ENCODE measurements around the gene MRGPRX4.

DNA sequence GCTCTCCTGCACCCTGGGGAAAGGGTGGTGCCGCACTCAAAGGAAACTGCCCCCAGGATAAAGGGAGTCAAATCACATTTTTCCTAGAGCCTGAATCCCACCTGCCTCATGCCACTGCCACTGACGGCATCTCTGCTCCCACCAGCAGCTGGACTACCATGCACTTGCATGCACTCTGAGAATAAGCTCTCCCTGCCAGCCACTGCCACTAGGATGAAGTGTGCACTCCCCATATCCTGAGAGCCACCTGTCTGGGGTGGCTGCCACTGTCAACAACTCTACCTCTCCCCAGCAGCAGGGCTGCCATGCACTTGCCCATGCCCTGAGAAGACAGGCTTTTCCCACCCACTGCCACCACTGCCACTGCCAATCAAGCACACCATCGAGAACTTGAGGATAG lies 31.6 kb downstream of the MRGPRX4 start:
- TF ChIP-seq CTCF (IDR thresholded peaks at IDR 0.05) (no peak), POLR2AphosphoS5 (IDR thresholded peaks at IDR 0.05) (no peak)

Data from breast epithelium (tissue), 3 donors.